NCI-H2029 treated with DMSO at 0.1 percent for 48 hours (cell line): ENCODE data around the gene RAMP1.
"Not testable (repeated sequence)": the region's sequence is repeated elsewhere in the genome, so short reads cannot be mapped to it uniquely, and the experiment has no call there.

Source experiments
- DNase-seq: peaks from one replicate; lab custom pipeline; 2025; lab: John Stamatoyannopoulos, UW

RAMP1 gene

DNA sequence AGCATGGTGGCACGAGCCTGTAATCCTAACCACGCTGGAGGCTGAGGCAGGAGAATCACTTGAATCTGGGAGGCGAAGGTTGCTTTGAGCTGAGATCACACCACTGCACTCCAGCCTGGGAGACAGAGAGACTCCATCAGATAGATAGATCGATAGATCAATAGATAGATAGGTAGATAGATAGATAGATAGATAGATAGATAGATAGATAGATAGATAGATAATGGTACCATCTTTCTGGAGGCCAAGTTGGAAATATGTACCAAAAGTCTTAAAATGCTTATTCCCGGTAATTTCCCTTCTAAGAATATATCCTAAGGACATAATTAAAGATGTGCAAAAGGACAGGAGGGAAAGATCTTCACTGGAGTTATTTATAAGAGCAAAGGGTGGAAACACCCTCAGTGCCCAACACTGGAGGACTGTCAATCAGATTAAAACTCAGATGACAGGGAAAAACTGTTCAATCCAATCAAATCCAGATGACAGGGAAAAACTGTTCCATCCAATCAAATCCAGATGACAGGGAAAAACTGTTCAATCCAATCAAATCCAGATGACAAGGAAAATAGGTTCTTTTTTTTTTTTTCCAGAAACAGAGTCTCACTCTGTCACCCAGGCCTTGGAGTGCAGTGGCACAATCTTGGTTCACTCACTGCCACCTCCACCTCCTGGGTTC lies 58.4 kb downstream of the RAMP1 start:
- DNase-seq, result no peak

DNA sequence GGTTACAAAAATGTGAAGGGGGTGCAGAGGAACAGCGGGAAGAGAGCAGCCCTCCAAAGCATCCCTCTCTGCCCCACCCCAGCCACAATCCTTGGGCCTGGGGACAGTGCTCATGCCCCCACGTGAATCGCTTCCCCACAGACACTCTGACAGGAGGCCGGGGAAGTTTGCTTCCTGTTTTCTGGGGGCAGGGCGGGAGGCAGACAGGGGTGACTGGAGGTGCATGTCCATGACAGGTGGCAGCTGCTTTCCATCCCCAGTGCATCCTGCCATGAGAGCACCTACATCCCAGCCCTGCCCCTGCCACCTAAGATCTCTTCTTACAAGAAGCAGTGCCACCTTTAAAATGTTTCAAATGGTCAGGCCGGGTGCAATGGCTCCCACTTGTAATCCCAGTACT lies 60.2 kb downstream of the RAMP1 start:
- DNase-seq, result no peak

DNA sequence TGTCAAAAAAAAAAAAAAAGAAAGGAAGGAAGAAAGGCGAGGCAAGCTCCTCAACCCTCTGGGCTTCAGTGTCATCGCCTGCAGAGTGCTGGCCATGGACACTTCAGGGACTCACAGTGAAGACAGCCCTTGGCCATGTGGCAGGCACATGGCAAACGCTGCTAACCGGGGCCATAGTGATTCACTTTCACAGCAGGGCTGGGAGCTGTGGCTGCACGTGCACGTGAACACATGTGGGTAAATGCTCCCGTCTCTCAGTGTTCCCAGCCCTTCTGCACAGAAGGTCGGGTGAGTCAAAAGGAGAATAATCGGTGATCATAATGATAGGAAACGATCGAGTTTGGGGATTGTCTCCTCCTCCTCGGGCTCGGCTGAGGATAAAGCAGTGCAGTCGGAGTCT lies 61.2 kb downstream of the RAMP1 start:
- DNase-seq, result no peak

DNA sequence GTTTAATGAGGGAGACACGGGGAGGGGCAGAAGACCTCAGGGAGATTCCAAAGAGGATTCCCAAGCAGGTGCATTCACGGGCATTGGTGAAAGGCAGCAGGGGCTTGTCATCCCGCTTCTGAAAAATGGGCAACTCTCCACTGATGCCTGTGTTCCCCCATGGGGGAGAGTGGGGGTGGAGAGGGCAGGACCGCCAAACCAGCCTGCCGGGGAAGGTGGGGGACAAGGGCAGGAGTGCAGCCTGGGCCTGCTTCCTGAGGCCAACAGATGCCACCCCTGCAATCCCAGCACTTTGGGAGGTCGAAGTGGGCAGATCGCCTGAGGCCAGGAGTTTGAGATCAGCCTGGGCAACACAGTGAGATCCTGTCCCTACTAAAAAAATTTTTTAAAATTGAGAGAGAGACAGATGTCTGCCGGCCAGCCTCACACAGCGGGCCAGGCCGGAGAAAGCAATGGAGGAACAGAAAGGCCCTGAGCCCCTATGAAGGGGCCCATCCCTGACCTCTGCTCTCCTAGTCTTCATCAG lies 62.6 kb downstream of the RAMP1 start:
- DNase-seq, result no peak

DNA sequence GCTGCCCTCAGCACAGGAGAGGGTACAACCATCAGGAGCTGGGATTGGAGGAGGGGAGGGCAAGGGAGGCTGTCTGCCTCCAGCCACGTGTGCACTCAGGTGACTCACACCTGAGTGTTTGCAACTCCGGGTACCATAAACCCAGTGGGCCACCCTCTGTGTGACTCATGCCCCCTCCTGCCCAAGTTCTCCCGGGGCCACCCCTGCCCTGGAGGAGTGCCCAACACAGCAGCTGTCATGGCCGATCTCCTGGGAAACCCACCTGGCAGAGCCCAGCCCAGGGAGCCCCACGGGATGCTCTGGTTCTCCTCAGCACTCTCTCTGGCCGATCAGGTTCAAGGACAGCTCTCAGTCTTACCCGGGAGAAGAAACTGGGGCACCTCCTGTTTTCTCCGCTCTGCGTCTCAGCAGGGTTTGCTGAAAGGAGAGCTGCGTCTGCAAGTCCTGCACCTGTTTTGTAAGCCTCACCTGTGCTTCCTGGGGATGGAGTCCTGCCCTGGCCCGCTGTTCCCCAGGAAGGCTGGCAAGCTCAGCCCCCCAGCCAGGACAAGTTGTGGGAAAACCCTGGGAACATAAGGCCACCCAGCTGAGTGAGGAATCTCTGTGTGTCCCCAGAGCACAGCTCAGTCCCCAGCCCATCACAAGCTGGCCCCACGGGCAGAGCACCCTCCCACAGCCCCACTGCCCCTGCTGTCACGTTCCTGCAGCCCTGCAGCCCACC lies 63.4 kb downstream of the RAMP1 start:
- no peak for DNase-seq

DNA sequence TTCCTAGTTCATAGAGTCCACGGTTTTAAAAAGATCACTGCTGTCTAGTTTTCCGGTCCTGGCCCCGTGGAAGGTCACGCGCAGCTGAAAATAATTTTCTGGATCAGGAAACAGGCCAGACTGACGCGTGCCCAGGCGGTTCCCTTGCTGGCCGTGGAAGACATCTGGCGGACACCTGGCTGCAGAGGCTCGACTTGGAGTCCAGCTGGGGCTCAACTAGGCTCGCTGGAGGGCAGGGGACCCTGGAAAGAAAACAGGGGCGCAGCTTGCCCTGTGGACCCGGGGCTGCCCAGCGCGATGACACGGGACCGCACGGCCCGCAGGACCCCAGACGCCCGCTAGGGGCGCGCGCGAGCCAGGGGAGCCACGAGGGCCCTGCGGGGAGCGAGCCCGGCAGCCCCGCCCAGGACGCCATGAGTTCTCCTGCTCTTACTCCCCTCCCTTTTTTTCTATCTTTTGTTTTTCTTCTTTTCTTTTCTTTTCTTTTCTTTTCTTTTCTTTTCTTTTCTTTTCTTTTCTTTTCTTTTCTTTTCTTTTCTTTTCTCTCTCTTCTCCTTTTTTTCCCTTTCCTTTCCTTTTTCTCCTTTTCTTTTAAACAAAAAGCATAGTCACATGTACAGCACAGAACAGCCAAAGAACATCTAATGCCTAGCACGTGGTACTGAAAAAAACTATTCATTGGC lies 64.2 kb downstream of the RAMP1 start:
- no peak for DNase-seq

DNA sequence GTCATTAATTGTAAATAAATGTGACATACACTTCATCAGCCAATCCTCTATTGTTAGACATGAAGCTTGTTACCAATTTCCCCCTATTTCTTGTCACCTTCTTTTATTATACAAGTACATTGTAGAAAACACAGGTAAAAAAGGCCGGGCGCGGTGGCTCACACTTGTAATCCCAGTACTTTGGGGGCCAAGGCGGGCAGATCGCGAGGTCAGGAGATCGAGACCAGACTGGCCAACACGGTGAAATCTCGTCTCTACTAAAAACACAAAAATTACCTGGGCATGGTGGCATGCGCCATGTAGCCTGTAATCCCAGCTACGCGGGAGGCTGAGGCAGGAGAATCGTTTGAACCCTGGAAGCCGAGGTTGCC lies 64.7 kb downstream of the RAMP1 start:
- no peak for DNase-seq

DNA sequence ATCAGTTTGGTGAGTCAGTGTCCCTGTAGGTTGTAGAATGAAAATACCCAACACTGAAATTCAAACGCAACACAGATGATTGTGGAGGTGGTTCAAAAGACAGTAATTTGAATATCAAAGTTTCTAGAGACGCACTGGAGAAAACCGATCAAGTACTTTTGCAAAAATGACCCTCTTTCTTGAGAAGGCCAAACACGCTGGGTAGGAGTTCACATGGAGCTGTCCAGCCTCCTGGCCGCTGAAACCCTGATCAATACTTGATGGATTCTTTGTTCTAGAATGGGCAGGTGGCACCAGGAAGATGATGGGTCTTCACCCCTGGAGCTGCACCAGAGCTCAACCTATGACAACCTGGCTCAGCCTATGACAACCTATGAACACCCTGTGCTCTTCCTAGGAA lies 67.7 kb downstream of the RAMP1 start:
- DNase-seq, result no peak

DNA sequence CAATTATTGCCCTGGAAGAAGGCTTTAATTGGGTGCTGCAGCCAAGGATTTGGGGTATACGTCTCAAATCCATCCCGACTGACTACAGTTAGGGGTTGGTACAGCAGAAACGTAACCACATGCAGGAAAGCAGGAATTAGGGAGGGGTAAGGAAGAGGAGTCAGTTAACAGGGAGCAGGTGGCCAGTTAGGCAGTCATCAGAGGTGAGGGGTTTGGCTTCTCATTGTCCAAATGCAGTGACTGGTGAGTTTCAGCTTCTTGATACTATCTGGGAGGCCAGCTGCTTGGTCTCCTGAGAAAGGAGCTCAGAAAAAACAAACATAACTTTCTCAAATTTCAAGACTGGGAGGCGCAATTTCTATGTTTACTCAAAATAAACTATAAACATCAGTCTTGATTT lies 68.6 kb downstream of the RAMP1 start:
- DNase-seq, result no peak

DNA sequence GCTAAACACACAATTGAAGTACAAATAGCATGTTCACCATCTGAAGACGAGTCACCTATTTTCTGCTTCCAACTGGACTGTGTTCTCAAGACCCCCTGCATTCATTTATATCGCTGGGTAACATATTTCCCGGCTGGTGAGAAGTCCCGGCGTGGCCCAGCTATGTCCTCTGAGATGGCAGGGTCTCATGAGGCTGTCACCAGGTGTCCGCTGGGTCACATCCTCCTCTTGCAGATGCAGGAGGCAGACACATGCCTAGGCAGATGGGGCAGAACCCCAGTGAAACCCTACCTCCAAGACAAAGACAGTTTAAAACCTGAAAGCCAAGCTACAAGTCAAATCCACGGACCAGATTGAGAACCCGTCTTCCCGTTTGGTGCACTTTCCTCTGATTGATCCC lies 70.6 kb downstream of the RAMP1 start:
- no peak for DNase-seq

DNA sequence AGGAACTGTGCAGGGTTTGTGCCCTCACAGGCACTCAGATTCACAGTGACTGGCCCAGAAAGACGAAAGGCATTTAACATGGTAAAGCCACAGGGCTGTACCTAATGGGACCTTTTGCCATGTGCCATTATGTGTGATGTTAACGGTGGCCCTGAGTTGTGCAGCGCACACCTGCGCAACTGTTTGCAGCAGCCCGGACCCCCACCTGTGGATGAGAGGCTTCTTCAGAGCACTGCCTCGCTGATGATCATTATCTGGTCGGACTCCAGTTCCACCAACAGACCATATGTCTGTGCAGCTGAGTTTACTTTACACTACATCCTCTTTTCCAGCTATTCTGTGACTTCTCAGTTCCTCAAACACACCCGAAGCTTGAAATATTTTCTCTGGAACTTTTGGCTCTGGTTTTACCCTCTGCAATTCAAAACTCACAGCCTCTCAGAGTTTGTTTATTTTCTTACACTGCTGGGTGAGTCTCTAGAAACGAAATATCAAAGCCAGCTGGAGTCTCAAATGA lies 71.8 kb downstream of the RAMP1 start:
- DNase-seq, result no peak

DNA sequence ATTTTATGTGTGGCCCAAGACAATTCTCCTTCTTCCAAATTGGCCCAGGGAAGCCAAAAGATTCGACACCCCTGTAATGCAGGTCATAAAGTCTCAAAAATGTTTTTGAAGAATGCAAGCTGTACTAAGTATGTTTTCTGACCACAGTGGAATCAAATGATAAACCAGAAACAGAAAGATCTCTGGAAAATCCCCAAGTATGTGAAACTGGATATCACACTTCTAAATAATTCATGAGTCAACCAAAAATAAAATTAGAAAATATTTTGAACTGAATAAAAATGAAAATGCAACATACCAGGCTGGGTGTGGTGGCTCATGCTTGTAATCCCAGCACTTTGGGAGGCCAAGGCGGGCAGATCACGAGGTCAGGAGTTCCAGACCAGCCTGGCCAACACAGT lies 73.3 kb downstream of the RAMP1 start:
- no peak for DNase-seq

DNA sequence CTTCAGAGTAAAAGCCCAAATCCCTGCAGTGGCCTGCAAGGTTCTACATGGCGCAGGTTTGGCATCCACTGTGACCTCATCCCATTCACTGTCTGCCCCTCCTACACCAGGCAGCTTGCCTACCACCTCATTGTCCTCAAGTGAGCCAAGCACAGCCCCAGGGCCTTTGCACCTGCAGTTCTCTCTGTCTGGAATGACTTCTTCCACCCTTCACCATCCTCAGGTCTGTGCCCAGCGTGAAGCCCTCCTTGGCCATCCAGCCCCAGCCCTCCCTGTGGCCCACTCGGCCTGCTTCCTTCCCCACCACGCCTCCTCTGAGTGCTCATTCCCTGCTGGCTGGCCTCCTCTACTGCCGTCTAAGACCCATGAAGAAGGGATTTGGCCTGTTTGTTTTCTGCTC lies 74.8 kb downstream of the RAMP1 start:
- DNase-seq, result no peak

DNA sequence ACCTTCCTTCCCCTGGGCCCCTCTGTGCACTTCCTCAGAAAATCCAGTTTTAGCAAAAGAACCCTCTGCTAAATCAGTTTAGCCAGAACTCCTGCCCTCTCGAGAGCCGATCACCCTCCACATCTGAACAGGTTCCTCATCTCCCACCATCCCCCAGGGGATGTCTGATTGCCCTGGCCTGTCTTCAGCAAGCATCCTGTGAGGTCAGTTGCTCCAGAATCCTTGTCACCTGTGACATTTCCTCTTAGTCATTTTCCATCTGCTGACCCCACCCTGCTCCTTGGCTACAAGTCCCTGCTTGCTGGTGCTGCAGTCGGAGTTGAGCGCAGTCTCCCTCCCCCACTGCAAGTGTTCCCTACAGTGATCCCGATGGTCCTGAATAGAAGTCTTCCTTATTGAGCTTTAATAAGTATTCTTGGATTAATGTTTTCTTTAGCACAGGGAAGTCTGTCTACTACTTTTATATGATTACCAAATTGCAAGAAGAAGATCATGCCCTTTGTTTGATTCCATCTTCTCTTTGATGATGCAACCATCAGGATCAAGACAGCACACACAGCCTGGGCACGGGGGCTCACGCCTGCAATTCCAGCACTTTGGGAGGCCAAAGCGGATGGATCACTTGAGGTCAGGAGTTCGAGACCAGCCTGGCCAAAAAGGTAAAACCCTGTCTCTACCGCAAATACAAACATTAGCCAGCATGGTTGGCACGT lies 76.5 kb downstream of the RAMP1 start:
- no peak for DNase-seq

DNA sequence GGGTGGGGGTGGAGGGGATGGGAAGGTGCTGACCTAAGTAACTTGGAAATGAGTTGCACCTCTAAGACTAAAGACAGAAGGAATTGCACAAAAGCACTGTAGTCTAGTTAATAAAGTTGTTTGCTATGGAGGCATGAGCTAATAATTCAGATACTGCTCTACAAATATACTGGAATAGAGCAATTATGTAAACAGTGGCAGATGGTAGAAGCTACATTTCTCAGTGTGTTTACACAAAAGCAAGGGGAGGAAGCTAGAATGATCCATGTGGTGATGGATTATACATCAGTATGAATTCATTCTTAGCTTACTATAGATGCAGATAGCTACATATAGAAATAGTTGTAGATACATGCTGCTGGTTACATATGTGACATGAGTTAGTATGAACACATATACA lies 79.8 kb downstream of the RAMP1 start:
- no peak for DNase-seq

DNA sequence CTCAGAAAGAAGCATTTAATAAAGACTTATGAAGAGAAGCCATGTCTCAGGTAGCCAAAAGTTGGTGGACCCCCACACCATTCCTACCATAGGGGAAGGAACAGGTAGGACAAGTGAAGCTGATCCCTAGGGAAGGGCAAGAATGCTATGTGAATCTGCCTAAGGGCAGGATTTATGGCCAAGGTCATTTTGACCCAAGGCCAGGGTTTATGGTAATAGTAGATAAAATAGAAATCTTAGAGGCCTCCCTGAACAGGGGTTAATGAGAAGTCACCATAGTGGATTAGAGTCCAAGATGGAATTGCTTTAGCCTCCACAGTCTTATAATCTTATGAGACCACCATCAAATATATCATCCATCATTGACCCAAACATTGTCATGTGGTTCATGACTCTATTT lies 81.4 kb downstream of the RAMP1 start:
- DNase-seq, result no peak

DNA sequence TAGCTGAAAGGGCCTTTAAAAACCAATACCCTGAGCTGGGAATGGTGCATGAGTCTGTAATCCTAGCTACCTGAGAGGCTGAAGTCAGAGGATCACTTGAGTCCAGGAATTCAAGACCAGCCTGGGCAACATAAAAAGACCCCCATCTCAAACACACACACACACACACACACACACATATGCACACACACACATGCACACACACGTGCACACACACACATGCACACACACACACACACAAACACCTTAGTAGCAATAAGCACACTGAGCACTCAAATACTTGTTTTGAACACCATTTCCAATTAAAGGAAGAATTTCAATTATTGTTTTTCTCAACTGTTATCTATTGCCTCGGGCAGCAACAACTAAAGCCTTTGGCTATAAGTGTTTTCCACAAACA lies 81.8 kb downstream of the RAMP1 start:
- DNase-seq, result no peak

DNA sequence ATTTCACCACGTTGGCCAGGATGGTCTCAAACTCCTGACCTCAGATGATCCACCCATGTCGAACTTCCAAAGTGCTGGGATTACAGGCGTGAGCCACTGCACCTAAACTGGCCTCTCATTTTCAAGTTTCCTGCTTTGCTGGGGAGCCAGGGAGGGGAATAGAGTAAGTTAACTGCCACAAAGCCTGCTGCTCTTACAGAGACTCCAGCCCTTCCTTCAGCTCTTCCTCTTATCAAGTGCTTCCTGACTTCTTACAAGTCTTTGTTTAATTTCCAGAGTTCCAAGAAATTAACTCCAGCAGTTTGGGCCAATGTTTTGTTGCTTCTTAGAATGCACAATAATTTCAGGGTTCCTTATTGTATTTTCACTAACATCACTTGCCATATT lies 83.1 kb downstream of the RAMP1 start:
- DNase-seq, result no peak

DNA sequence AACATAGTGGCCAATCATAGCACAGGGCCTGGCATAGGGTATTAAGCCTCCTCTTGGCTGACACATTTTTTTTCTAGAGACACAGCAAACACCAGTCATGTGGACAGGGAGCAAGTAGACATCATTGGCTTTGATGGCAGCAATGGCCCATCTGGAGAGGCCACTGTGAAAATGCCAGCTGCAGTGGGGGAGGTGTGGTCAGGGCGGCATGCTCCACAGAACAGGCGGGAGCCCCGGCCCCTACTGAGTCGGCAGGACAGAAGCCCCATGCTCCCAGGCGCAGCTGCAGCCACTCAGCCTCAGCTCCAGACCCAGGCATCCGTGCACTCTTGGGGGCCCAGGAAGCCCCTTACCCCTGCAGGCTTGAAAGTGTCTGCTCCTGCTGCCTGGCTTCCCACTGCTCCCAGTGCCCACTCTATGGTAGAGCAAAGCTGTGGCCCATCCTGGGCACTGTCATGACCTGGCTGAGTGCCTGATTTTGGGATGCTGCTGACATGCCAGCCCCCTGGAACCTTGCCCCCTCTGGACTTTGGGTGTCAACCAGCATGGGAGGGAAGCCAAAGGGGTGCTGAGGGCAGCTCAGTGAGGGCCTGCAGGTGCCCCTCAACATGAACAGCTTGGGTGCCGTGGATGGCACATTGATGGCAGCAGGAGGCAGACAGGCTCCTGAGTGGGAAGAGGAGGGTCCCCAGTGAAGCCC lies 84.1 kb downstream of the RAMP1 start:
- no peak for DNase-seq

DNA sequence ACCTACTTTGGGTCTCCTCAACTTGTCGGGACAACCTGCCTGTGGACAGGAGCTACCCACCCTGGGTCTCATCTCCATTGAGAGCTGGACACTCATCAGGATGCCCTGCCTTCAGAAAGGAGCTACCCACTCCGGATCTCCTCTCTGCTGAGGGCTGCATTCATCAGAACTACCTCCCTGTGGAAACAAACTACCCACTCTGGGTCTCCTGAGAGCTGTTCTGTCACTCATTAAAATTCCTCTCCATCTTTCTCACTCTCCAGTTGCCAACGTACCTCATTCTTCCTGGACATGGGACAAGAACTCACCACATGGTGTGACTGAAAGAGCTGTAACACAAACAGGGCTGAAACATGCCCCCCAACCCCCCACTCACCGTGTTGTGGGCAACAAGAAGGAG lies 84.9 kb downstream of the RAMP1 start:
- DNase-seq, result no peak

DNA sequence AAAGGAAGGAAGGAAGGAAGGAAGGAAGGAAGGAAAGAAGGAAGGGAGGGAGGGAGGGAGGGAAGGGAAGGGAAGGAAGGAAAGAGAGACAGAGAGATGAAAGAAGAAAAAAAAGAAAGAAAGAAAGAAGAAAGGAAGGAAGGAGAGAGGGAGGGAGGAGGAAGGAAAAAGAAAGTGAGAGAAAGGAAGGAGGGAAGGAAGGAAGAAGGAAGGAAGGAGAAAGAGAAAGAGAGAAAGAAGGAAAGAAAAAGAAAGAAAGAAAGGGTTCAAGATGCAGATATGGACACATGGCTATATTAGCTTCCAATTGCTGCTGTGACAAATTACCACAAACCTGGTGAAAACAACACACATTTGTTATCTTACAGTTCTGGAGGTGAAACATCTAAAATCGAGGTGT lies 87.0 kb downstream of the RAMP1 start:
- DNase-seq, result no peak

DNA sequence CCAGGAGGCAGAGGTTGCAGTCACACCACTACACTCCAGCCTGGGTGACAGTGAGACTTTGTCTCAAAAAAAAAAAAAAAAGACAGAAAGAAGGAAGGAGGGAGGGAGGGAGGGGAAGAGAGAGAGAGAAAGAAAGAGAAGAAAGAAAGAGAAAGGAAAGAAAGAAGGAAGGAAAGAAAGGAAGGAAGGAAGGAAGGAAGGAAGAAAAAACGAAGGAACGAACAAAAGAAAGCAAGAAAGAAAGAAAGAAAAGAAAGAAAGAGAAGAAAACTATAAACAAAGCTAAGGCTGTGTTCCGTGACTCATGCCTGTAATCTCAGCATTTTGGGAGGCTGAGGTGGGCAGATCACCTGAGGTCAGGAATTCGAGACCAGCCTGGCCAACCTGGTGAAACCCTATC lies 91.9 kb downstream of the RAMP1 start:
- not testable (repeated sequence) for DNase-seq
